ENCODE data around the gene TLN1. TPM values are rescaled to one million over a fixed set of nuclear protein-coding genes. Genes with fewer than 3 reads are reported as not detected.

TLN1 gene
- total RNA-seq, 4 donors from 2014 or later = 301 to 553 (median 412) TPM

GRCh38 chr9:35667939-35668338 lies 64.1 kb downstream of the TLN1 start:
- ATAC-seq (ENCODE audit: low FRiP score) = no peak
- no peak for DNase-seq (ENCODE audit: low spot score)
- TF ChIP-seq CTCF (IDR thresholded peaks at IDR 0.05) = no peak

GRCh38 chr9:35666549-35666948 lies 65.4 kb downstream of the TLN1 start:
- no peak for ATAC-seq (ENCODE audit: low FRiP score)
- TF ChIP-seq CTCF (IDR thresholded peaks at IDR 0.05) = no peak
- no peak for DNase-seq (ENCODE audit: low spot score)

- no peak for TF ChIP-seq CTCF (IDR thresholded peaks at IDR 0.05)
- ATAC-seq (ENCODE audit: low FRiP score) = no peak
- no peak for DNase-seq (ENCODE audit: low spot score)
Observed at GRCh38 chr9:35666045-35666444, 66.0 kb downstream of the TLN1 start.

GRCh38 chr9:35665471-35665818 lies 66.5 kb downstream of the TLN1 start:
- DNase-seq (ENCODE audit: low spot score) (no peak), ATAC-seq (ENCODE audit: low FRiP score) (no peak)
- TF ChIP-seq CTCF (IDR thresholded peaks at IDR 0.05) = no peak

- peak; percentile 87 for ATAC-seq (ENCODE audit: low FRiP score)
- TF ChIP-seq CTCF (IDR thresholded peaks at IDR 0.05) = no peak
- DNase-seq (ENCODE audit: low spot score) = no peak
Observed at GRCh38 chr9:35664531-35665470, 67.2 kb downstream of the TLN1 start, which contains the start of gene ARHGEF39. Gene ARHGEF39 (minus strand): TSS chr9:35665195. CDS start chr9:35665169, 26 bp downstream.

GRCh38 chr9:35662437-35662836 lies 69.6 kb downstream of the TLN1 start:
- no peak for TF ChIP-seq CTCF (IDR thresholded peaks at IDR 0.05)
- DNase-seq (ENCODE audit: low spot score) (no peak), ATAC-seq (ENCODE audit: low FRiP score) (no peak)

Measured in omental fat pad (tissue), 4 donors.